Measurements from ENCODE around the gene DICER1.

- TF ChIP-seq CTCF (IDR thresholded peaks at IDR 0.05) (no peak), POLR2A (IDR thresholded peaks at IDR 0.05) (no peak)
Measured at GRCh38 chr14:95188380-95188779, 31.1 kb upstream of the DICER1 start.

Data from adrenal gland (tissue), 5 donors.